GM10248 (cell line): ENCODE data around the gene ST8SIA6.
A peak's percentile ranks its signal among the peaks of the same experiment; 100 is the strongest.

Source experiments
- CTCF ChIA-PET: fragments of 300-600 bp; sonication (Branson Sonifier 250); formaldehyde crosslinking; extraction: SDS; loops from one replicate; lab custom pipeline; 2021; ENCODE audit warnings: antibody characterized with exemption; lab: Yijun Ruan, JAX
- POLR2A ChIA-PET: fragments of 350-650 bp; sonication (Branson Sonifier 250); formaldehyde crosslinking; extraction: SDS; loops from one replicate; lab custom pipeline; 2020; ENCODE audit warnings: antibody characterized with exemption; lab: Yijun Ruan, JAX
- DNase-seq: peaks from one replicate; pipeline ENCODE4 v3.0.0; 2012; ENCODE audit errors: extremely low spot score
- CTCF ChIP-seq: IDR thresholded peaks from 2 replicates; pipeline ENCODE4 v1.5.1; 2012; ENCODE audit warnings: mild to moderate bottlenecking, low read depth; ENCODE audit errors: extremely low read depth, missing control alignments, control extremely low read depth

The ST8SIA6 gene

DNA sequence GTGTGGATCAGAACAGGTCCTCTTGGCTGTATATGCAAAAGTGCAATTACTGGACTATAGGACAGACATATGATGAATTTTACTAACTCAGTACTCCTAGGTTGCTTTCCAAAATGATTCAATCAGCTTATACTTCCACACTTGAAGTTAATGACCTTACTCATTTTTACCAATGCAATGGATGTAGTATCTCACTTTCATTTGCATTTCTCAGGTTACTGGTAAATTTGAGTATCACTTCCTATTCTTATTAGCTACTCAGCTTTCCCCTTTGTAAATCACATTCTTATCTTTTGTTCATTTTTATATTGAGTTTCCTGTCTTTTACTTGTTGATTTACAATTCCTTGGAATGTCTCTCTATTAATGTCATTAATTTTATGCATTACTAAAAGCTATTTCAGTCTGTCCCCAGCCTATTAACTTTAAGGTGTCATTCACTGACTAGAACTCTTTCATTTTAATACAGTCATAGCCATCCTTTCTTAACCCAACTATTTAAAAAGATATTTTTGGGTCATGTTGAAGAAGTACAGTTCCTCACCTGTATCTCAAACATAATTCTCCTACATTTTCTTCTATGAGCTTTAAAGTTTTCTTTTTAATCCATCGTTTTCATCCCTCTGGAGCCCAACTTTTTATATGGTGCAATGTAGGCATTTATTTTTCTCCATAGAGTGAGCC, 137.8 kb downstream of the ST8SIA6 start:
- TF ChIP-seq CTCF: no peak
- ChIA-PET CTCF (no interaction called here), POLR2A (no interaction called here)
- no peak for DNase-seq

DNA sequence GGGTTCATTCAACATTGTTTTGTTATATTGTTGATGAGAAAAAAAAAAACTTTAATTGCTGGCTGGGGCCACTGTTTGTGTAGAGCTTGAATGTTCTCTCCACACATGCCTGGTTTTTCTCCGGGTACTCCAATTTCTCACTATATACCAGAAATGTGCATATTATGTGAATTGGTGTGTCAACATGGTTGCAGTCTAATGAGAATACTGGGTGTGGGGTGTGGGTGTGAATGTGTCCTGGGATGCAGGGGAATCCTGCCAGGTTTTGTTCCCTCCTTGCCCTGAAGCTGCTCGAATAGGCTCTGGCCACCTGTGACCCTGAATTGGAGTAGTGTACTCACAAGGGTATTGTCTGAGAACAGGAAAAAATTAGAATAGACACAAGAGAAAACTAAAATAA, 145.0 kb downstream of the ST8SIA6 start:
- no peak for TF ChIP-seq CTCF
- DNase-seq: no peak
- ChIA-PET CTCF (interaction anchor here (1.2 kb wide), 1 partner anchor 20 kb away, joined by 3 read pairs; no protein-coding TSS in a partner anchor), POLR2A (no interaction called here)

- ChIA-PET CTCF (interaction anchor here (1.0 kb wide), 1 partner anchor 408 kb away, joined by 3 read pairs; no protein-coding TSS in a partner anchor), POLR2A (no interaction called here)
- TF ChIP-seq CTCF: no peak
- DNase-seq: no peak
Observed at GRCh38 chr10:17307123-17307522, 147.3 kb downstream of the ST8SIA6 start.

DNA sequence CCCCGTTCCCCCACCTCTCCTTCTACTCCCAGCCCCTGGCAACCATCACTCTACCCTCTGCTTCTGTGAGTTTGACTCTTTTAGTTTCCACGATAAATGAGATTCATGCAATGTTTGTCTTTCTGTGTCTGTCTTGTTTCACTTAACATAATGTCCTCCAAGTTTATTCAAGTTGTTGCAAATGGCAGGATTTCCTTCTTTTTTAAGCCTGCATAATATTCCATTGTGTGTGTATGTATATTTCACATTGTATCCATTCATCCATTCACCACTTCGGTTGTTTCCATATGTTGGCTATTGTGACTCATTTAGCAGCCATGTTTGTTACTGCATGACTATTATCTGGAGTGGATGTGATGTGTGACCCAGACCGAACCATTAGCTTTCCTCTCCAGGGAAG, 162.0 kb downstream of the ST8SIA6 start:
- no peak for DNase-seq
- CTCF ChIA-PET: interaction anchor here (1.1 kb wide), 1 partner anchor 237 kb away, joined by 3 read pairs; no protein-coding TSS in a partner anchor
- TF ChIP-seq CTCF: no peak
- POLR2A ChIA-PET: no interaction called here

- peak; percentile 14 for DNase-seq
- ChIA-PET CTCF (interaction anchor here (1.3 to 1.6 kb wide), 2 partner anchors 12 to 16 kb away, joined by 5 to 8 read pairs; no protein-coding TSS in a partner anchor), POLR2A (no interaction called here)
- TF ChIP-seq CTCF: no peak
Observed at GRCh38 chr10:17290226-17290625, 164.2 kb downstream of the ST8SIA6 start.

GRCh38 chr10:17289763-17290162, 164.6 kb downstream of the ST8SIA6 start:
- CTCF ChIA-PET: interaction anchor here (1.3 to 1.6 kb wide), 2 partner anchors 13 to 16 kb away, joined by 5 to 8 read pairs; no protein-coding TSS in a partner anchor
- no peak for TF ChIP-seq CTCF
- no peak for DNase-seq
- POLR2A ChIA-PET: no interaction called here
